Activated B cell treated with CpG ODN at 0.5 μM for 24 hours (primary cell): ENCODE data around the gene CCDC88A. TPM values are rescaled to one million over a fixed set of nuclear protein-coding genes. Genes with fewer than 3 reads are reported as not detected.
"Not testable (repeated sequence)": the region's sequence is repeated elsewhere in the genome, so short reads cannot be mapped to it uniquely, and the experiment has no call there.

Source experiments
- ATAC-seq: fragments of 200-7000 bp; cut with Tn5 transposase; one replicate; pipeline ENCODE4 v1.10.0; 2021; ENCODE audit warnings: low read depth, mild to moderate bottlenecking, moderate library complexity
- CTCF ChIA-PET: fragments of 350-600 bp; sonication (Branson Sonifier 250); formaldehyde crosslinking; loops from one replicate; lab custom pipeline; 2021; ENCODE audit warnings: antibody characterized with exemption; lab: Charles Lee
- POLR2A ChIA-PET: fragments of 350-600 bp; sonication (Branson Sonifier 250); formaldehyde crosslinking; loops from one replicate; lab custom pipeline; 2021; ENCODE audit warnings: antibody characterized with exemption; lab: Charles Lee
- DNase-seq: peaks from one replicate; pipeline ENCODE4 v3.0.0; 2022
- H3K27ac Mint-ChIP-seq: one replicate; pipeline ENCODE4 v1.8.0; 2020; ENCODE audit warnings: mixed read lengths
- H3K27me3 Mint-ChIP-seq: one replicate; pipeline ENCODE4 v1.8.0; 2021; ENCODE audit warnings: mixed read lengths
- H3K36me3 Mint-ChIP-seq: one replicate; pipeline ENCODE4 v1.8.0; 2021; ENCODE audit warnings: low read depth, mixed read lengths
- H3K4me1 Mint-ChIP-seq: one replicate; pipeline ENCODE4 v1.8.0; 2021; ENCODE audit warnings: mixed read lengths
- H3K4me3 Mint-ChIP-seq: one replicate; pipeline ENCODE4 v1.8.0; 2020; ENCODE audit warnings: mild to moderate bottlenecking, mixed read lengths
- H3K9me3 Mint-ChIP-seq: one replicate; pipeline ENCODE4 v1.8.0; 2020; ENCODE audit warnings: mixed read lengths
- CTCF ChIP-seq: fragments of 200-600 bp; IDR thresholded peaks from one replicate; pipeline ENCODE4 v1.8.0; 2022; ENCODE audit warnings: antibody characterized with exemption, mild to moderate bottlenecking
- intact Hi-C: fragments of 100-400 bp; cut with micrococcal nuclease; formaldehyde crosslinking; loops from one replicate; pipeline ENCODE4 v1.15.1; 2024
- total RNA-seq: library from RNA; stranded (reverse); gene quantifications from 2 replicates; pipeline ENCODE4 v1.2.3, GENCODE V29; 2022

Gene CCDC88A
- total RNA-seq, 1 donor from 2014 or later: 35.6 TPM

- H3K9me3 Mint-ChIP-seq: no peaks in the 10 kb centered on the region
- H3K36me3 Mint-ChIP-seq: peaks cover 4% of the 10 kb centered on the region
- intact Hi-C loops: no loop called here
- DNase-seq (no peak), ATAC-seq (no peak)
- CTCF ChIA-PET: no interaction called here
- TF ChIP-seq CTCF: no peak
- H3K27me3 Mint-ChIP-seq: no peaks in the 10 kb centered on the region
- H3K27ac Mint-ChIP-seq: no peak overlapping the region
- H3K4me1 Mint-ChIP-seq: peaks cover 5% of the 10 kb centered on the region
- POLR2A ChIA-PET: no interaction called here
- no peak overlapping the region for H3K4me3 Mint-ChIP-seq
These were observed 123.3 kb downstream of the CCDC88A start for GRCh38 chr2:55296393-55296792.

GRCh38 chr2:55283083-55283482 is 136.6 kb downstream of the CCDC88A start:
- no peaks in the 10 kb centered on the region for H3K27me3 Mint-ChIP-seq
- intact Hi-C loops: loop anchor here (2.0 to 5.0 kb wide), 5 partner anchors 136 to 1516 kb away; partner anchors contain the start of genes ACYP2, CCDC88A, CHAC2 and PPP4R3B
- ATAC-seq: no peak
- no peak for DNase-seq
- H3K27ac Mint-ChIP-seq: peak overlapping the region; percentile 35
- CTCF ChIA-PET: no interaction called here
- no peak for TF ChIP-seq CTCF
- peaks cover 28% of the 10 kb centered on the region for H3K4me1 Mint-ChIP-seq
- POLR2A ChIA-PET: no interaction called here
- no peaks in the 10 kb centered on the region for H3K9me3 Mint-ChIP-seq
- peak overlapping the region; percentile 88 for H3K4me3 Mint-ChIP-seq
- peaks cover 3% of the 10 kb centered on the region for H3K36me3 Mint-ChIP-seq

- Mint-ChIP-seq H3K27me3 (no peaks in the 10 kb centered on the region), H3K4me1 (peaks cover 28% of the 10 kb centered on the region), H3K36me3 (peaks cover 3% of the 10 kb centered on the region), H3K27ac (peak overlapping the region; percentile 93), H3K4me3 (peak overlapping the region; percentile 88), H3K9me3 (no peaks in the 10 kb centered on the region)
- DNase-seq (peak; percentile 83), ATAC-seq (peak; percentile 99)
- ChIA-PET POLR2A (interaction anchor here (1.0 to 1.8 kb wide), 5 partner anchors 13 to 237 kb away, joined by 3 to 14 read pairs (median 5); partner anchors contain the start of genes CFAP36, CLHC1, MTIF2 and RPS27A), CTCF (no interaction called here)
- no peak for TF ChIP-seq CTCF
- intact Hi-C loops: loop anchor here (1.0 to 5.0 kb wide), 9 partner anchors 13 to 1515 kb away; partner anchors contain the start of genes ACYP2, CCDC88A, CFAP36 and CHAC2
These were observed 137.3 kb downstream of the CCDC88A start for GRCh38 chr2:55282110-55282917.

- POLR2A ChIA-PET: interaction anchor here (0.6 to 1.8 kb wide), 6 partner anchors 12 to 700 kb away, joined by 4 to 14 read pairs (median 6); partner anchors contain the start of genes CLHC1, MTIF2 and RPS27A
- DNase-seq, ATAC-seq, H3K36me3 Mint-ChIP-seq, CTCF ChIA-PET, H3K27me3 Mint-ChIP-seq, H3K9me3 Mint-ChIP-seq: not testable (repeated sequence)
- Mint-ChIP-seq H3K4me3 (peak overlapping the region; percentile 88), H3K4me1 (peaks cover 28% of the 10 kb centered on the region), H3K27ac (peak overlapping the region; percentile 93)
- intact Hi-C loops: loop anchor here (5.0 kb wide), 4 partner anchors 336 to 1514 kb away; partner anchors contain the start of genes ACYP2, CHAC2 and PPP4R3B
These were observed 138.7 kb downstream of the CCDC88A start for GRCh38 chr2:55280851-55281546.

GRCh38 chr2:55279859-55280424 is 139.7 kb downstream of the CCDC88A start:
- H3K4me3 Mint-ChIP-seq, H3K27me3 Mint-ChIP-seq: not testable (repeated sequence)
- intact Hi-C loops: loop anchor here (5.0 kb wide), 4 partner anchors 337 to 1513 kb away; partner anchors contain the start of genes ACYP2, CHAC2 and PPP4R3B

GRCh38 chr2:55279214-55279835 is 140.3 kb downstream of the CCDC88A start:
- POLR2A ChIA-PET, ATAC-seq, DNase-seq, H3K27ac Mint-ChIP-seq, H3K27me3 Mint-ChIP-seq, CTCF ChIA-PET, H3K4me3 Mint-ChIP-seq, intact Hi-C loops, H3K36me3 Mint-ChIP-seq, H3K9me3 Mint-ChIP-seq: not testable (repeated sequence)
- peaks cover 24% of the 10 kb centered on the region for H3K4me1 Mint-ChIP-seq

More at GRCh38 chr2:55279859-55280424, 139.7 kb downstream of the CCDC88A start:
- Mint-ChIP-seq H3K4me1 (peaks cover 25% of the 10 kb centered on the region), H3K27ac (peak overlapping the region; percentile 59)
- H3K9me3 Mint-ChIP-seq, DNase-seq, ATAC-seq, CTCF ChIA-PET, POLR2A ChIA-PET, H3K36me3 Mint-ChIP-seq: not testable (repeated sequence)
